HL-60 (cell line): ENCODE data around the gene TMEM154.

Experiments used
- GABPA ChIP-seq: IDR thresholded peaks from 2 replicates; pipeline ENCODE4 v1.6.1; 2012; ENCODE audit warnings: low read depth
- TF ChIP-seq, protein P1 (sequence below): IDR thresholded peaks from one replicate; pipeline ENCODE4 v1.5.1; 2011; ENCODE audit warnings: low read length, control low read depth, inconsistent platforms; ENCODE audit not compliant: insufficient read depth
- TF ChIP-seq, protein P2 (sequence below): IDR thresholded peaks from 2 replicates; pipeline ENCODE4 v1.6.1; 2012; ENCODE audit warnings: low read depth; ENCODE audit not compliant: insufficient replicate concordance

DNA sequence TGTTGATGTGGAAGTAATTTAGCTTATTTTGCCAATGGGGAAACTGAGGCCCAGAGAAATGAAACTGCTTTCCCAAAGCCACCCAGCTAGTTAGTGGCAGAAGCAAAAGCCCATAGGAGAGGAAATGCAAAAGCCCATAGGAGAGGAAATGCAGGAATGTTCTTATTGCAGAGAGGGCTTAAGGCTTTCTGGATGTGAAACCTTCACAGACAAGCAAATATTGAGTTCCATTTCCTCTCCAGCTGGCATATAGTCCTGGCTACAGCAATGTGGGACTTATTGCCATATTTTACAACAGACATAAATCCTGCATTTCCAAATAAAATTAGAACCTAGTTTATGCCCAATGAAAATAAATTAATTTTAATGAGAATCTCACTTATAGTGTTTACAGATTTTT lies 69.7 kb downstream of the TMEM154 start:
- TF ChIP-seq, protein P1, sequence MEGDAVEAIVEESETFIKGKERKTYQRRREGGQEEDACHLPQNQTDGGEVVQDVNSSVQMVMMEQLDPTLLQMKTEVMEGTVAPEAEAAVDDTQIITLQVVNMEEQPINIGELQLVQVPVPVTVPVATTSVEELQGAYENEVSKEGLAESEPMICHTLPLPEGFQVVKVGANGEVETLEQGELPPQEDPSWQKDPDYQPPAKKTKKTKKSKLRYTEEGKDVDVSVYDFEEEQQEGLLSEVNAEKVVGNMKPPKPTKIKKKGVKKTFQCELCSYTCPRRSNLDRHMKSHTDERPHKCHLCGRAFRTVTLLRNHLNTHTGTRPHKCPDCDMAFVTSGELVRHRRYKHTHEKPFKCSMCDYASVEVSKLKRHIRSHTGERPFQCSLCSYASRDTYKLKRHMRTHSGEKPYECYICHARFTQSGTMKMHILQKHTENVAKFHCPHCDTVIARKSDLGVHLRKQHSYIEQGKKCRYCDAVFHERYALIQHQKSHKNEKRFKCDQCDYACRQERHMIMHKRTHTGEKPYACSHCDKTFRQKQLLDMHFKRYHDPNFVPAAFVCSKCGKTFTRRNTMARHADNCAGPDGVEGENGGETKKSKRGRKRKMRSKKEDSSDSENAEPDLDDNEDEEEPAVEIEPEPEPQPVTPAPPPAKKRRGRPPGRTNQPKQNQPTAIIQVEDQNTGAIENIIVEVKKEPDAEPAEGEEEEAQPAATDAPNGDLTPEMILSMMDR, result no peak
- TF ChIP-seq, protein P2, sequence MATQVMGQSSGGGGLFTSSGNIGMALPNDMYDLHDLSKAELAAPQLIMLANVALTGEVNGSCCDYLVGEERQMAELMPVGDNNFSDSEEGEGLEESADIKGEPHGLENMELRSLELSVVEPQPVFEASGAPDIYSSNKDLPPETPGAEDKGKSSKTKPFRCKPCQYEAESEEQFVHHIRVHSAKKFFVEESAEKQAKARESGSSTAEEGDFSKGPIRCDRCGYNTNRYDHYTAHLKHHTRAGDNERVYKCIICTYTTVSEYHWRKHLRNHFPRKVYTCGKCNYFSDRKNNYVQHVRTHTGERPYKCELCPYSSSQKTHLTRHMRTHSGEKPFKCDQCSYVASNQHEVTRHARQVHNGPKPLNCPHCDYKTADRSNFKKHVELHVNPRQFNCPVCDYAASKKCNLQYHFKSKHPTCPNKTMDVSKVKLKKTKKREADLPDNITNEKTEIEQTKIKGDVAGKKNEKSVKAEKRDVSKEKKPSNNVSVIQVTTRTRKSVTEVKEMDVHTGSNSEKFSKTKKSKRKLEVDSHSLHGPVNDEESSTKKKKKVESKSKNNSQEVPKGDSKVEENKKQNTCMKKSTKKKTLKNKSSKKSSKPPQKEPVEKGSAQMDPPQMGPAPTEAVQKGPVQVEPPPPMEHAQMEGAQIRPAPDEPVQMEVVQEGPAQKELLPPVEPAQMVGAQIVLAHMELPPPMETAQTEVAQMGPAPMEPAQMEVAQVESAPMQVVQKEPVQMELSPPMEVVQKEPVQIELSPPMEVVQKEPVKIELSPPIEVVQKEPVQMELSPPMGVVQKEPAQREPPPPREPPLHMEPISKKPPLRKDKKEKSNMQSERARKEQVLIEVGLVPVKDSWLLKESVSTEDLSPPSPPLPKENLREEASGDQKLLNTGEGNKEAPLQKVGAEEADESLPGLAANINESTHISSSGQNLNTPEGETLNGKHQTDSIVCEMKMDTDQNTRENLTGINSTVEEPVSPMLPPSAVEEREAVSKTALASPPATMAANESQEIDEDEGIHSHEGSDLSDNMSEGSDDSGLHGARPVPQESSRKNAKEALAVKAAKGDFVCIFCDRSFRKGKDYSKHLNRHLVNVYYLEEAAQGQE, result no peak
- no peak for TF ChIP-seq GABPA
